Measurements from ENCODE around the gene BDKRB1.
A peak's percentile ranks its signal among the peaks of the same experiment; 100 is the strongest.

The BDKRB1 gene

GRCh38 chr14:96263347-96264199 is 7.6 kb downstream of the BDKRB1 start:
- DNase-seq: no peak

- DNase-seq: no peak
Measured at GRCh38 chr14:96264200-96264553, 8.2 kb downstream of the BDKRB1 start.

DNA sequence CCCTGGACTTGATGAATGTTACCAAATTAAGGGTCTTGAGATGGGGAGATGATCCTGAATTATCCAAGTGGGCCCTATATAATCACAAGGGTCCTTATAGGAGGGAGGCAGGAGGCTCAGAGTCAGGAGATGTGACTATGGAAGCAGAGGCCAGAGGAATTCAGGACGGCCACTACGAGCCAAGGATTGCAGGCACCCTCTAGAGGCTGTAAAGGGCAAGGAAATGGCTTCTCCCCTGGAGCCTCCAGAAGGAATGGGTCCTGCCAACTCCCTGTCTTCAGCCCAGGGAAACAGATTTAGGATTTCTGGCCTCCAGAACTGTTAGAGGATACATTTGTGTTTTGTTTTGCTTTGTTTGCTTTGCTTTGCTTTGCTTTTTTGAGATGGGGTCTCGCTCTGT is 8.8 kb downstream of the BDKRB1 start:
- DNase-seq: no peak

- DNase-seq: no peak
Measured at GRCh38 chr14:96265383-96266095, 9.5 kb downstream of the BDKRB1 start.

DNA sequence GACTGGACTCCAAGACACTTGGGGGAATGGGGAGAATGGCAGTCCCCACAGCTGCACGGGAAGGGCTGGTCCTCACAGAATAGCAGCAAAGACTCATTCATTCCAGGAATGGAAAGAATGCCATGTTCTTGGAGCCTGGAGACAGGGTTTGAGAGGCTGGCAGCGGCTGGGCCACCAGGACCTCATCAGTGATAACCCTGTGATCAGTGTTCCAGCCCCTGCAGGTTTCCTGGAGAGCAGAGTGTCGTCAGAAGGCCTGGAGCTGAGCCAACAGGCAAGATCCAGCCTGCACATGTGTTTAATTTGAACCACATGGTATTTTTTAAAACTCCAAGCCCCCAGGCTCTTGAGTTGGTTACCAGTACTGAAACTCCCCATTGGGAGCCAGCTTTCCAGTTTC is 11.3 kb downstream of the BDKRB1 start:
- no peak for DNase-seq

- DNase-seq: no peak
Measured at GRCh38 chr14:96267916-96268315, 11.9 kb downstream of the BDKRB1 start.

DNA sequence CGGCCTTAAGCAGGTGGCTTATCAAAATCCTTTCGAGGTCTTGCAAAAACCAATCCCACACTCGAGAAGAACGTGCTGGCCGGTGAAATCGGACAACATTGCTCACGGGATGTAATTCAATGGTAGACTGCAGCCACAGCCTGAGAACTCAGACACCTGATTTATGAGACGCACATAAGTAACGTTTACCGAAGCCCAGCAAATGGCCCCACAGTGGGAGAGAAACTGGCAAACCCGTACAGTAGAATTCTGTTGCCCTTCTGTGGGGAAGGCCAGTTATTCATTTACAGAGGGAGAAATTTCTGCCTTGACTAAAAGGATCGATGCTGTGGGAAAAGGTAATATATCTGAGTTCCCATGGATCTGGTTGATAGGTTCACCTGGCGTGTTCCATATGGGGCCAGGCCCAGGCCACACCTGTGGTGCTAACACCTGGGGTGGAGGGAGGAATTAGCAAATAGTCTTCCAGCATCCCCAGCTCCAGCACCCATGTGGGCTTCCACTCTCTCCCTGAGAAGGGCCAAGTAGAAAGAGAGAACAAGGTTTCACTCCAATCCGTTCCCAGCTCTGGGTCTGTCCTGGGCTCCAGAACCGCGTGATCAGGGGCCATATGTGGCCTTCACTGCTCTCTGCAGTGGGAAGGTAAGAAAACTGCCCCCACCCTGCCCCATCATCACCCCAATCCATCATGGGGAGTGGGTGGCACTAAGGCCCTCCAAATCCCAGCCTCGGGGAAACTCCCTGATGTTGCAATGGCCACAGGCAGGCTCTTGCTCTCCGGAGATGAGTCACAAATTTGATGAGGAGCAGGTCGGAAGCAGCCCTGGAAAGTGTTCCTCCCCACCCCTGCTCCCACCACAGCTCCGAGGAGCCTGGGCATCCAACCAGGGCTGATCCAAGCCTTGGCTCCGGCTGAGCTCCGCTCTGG is 12.7 kb downstream of the BDKRB1 start:
- DNase-seq: no peak

DNA sequence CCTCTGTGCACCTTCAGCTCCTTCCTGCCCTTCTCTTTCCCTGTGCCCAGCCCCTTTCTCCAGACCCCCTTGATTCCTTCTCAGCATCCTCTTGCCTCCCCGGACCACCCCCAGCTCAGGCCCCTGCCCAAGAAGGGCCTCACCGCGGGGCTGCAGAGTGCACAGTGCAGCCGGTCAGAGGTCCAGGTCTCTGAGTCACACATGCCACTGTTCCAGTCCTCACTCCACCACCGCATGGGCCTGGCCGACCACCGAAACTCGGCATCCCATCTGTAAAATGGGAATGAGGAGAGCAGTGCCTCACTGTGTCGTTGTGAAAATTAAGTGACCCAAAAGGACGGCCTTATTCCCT is 13.3 kb downstream of the BDKRB1 start:
- no peak for DNase-seq

DNA sequence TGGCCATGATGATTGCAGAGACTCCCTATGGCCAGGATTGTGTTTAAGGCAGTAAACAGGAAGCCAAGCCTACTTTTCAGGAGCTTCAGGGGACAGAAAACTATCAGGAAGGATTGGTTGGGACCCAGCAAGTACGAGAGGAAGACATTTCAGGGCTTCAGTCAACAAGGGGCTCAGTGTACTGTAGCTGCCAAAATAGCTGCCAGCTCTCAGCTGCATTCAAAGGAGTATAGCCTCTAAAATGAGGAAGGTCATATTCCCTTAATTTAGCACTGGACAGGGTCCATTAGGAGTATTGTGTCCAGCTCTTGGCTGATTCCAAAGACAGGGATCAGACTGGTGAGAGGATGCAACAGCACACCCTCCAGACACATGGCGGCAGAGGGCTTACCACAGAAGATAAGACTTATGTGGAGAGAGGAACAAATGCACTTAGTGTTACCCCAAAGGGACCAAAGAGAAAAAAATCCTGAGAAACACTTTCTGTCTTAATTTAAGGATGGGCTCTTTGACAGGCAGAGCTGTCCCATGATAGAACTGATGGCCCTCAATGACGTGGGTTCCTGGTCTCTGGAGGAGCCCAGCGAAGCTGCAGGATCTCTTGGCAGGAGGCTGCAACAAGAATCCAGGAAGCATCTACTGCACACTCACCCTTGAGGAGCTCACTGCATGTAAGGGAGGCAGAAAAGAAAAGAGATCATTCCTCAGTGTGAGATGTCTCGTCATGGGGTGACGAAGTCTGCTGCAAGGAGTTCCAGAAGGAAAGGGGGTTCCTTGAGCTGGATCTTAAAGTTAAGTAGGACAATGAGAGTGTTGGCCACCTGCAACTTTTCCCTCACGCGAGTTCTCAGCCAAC is 14.8 kb downstream of the BDKRB1 start:
- DNase-seq: no peak

DNA sequence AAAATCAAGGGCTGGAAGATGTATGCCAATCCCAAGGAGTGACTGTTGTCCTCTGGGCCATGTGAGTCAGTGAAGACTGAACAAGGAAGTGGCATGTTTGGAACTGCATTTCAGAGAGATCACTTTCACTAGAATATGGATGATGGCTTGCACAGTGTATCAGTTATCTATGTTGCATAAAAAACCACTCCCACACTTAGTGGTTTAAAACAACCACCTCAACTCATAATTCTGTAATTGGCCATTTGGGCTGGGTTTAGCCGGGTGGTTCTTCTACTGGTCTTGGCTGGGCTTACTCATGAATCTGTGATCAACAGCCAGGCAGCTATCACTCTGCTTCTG is 15.4 kb downstream of the BDKRB1 start:
- DNase-seq: no peak

DNA sequence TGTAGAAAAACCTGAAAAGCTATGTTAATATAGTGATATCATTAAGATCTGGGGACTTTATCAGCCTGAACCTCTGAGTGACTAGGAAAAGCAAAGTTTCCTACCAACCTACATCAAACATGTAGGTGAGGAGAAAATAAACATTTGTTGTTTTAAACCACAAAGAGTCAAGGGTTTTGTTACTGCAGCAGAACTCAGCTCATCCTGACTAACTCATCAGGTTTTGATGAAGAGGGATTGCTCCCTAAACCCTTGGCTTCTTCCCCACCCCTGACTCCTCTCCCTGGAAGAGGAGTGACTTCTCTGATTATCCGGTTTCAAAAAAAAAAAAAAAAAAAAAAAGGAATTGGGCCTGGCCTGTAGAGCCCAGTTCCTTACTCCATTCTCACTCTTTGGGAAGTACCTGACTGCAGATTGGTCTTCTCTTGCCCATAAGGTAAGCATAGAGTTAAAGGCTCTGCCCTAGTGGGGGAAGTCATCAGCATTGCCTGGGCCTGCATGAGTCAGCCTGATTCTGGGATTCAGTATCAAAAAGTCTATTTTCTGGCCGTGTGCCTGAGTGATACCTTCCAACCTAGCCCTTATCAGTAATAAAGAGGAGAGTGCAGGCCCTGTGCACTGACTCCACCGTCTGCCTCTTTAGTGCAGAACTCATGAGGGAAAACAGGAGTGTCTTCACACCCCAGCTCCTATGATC is 16.9 kb downstream of the BDKRB1 start:
- DNase-seq: no peak

DNA sequence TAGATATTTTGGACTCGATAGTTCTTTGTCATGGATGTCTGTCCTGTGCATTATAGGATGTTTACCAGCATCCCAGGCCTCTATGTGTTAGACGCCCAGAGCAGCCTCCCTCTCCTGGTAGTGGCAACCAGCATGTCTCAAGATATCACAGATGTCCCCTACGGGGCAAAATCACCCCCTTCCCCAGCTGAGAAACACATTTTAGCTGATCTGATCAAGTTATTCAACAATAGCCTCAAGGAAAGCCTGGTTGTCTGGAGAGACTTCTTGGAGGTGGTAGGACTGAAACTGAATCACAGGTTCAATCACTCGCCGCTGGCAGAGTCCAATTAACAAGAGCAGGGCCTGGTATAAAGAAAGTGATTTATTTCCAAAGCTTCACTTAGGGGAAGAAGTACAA is 17.6 kb downstream of the BDKRB1 start:
- no peak for DNase-seq

- no peak for DNase-seq
Measured at GRCh38 chr14:96274122-96274521, 18.1 kb downstream of the BDKRB1 start.

DNA sequence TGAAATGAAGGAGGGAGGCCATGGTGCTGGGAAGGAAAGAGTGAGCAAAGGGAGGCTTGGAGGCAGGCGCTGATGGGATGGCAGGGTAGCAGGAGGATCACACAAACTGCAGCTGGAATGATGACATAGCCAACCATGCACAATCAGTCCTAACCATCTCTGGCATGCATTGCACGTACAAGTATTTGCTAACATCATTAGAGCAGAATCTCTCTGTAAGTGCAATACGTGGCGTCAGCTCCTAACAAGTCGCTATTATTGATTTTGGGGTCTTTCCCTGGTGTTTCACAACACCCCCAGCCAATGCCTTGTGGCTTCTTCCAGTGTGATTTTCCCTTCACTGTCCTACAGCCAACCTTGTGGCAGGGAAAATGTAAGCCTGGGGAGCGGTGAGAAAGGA is 18.5 kb downstream of the BDKRB1 start:
- no peak for DNase-seq

GRCh38 chr14:96275177-96276112 is 19.4 kb downstream of the BDKRB1 start:
- peak; percentile 86 for DNase-seq

DNA sequence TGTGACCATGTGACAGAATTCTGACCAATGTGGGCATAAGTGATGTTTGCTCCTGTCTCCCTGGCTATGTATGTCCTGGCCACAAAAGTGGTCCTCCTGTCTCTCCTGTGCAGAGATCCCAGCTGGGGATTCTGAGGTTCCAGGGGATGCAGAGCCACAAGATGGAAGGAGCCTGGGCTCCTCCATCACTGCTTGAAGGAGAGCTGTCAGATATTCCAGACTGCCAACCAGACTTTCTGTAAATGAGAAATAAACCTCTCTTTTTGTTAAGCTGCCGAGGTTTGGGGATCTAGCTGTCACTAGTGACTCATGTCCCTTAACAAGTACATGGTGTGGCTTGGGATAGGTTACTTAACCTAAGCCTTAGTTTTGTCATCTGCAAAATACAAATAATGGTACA is 21.9 kb downstream of the BDKRB1 start:
- no peak for DNase-seq

GRCh38 chr14:96279564-96279963 is 23.6 kb downstream of the BDKRB1 start:
- DNase-seq: no peak

- DNase-seq: no peak
Measured at GRCh38 chr14:96280104-96280503, 24.1 kb downstream of the BDKRB1 start.

DNA sequence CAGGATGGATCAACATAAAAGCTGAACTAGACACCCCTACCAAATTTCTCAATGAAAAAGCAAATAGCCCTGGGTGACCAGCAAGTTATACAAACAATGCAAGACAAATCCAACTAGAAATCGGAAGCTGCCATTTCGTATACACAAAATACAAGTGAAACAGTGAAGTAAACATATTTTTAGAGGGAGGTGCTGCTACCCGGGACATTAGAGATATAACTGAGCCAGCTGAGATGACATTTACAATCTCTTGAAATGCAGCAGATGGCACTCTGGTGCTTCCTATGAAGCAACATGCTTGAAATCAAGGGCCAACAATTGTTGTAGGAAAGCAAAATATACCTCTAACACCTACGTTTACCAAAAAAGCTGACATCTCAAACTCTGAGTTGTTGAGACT is 25.5 kb downstream of the BDKRB1 start:
- no peak for DNase-seq

DNA sequence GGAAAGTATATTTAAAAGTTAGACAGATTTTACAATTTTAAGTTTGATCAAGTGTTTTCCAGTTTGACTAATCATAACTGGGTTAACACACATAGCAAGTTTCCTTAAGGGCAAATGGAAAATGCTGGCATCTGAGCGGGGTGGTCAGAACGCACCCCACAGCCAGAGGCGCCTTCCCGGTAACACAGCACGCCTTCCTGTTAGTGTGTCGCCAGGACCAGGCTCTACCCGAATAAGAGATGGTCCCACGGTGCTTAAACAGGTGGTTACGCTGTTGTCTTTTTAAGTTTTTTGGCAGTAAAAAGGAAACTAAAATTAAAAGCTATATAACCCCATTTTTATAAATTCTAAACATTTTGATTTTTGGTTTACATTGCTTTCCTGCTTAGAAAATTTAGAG is 28.0 kb downstream of the BDKRB1 start:
- DNase-seq: no peak

DNA sequence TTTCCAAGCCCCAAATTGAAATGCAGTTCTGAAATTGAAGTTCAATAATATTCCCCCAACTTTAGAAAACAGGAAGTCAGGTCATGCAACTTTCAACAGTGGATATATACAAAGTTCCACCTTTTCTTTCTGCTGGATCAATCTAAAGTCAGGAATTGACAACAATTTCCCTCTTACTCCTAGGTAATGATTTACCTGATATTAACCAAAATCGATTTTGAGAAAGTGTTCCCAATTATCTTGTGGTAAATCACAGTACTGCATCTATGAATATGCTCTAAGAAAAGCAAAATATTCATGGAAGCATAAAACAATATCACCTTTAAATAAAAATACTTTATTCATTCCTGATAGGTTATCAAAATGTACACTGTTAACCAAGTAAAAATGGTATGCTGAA is 28.4 kb downstream of the BDKRB1 start:
- DNase-seq: no peak

Data from stimulated activated CD8-positive, alpha-beta memory T cell treated with anti-CD3 and anti-CD28 coated beads, Interleukin-4, amount 100 ng/mL, for 48 hours (primary cell).